GM19397 (cell line): ENCODE data around the gene CLEC2A.

Source experiments
- ATAC-seq: cut with Tn5 transposase; IDR thresholded peaks from one replicate; pipeline ENCODE4 v1.9.1; 2021; ENCODE audit warnings: mild to moderate bottlenecking, moderate library complexity; ENCODE audit not compliant: unreplicated experiment

CLEC2A gene

GRCh38 chr12:9935026-9935425 lies 2.9 kb upstream of the CLEC2A start:
- ATAC-seq, result no peak

GRCh38 chr12:9933958-9934357 lies 1.8 kb upstream of the CLEC2A start:
- ATAC-seq, result no peak

- ATAC-seq, result no peak
Observed at GRCh38 chr12:9931245-9931644, 925 bp downstream of the CLEC2A start.

DNA sequence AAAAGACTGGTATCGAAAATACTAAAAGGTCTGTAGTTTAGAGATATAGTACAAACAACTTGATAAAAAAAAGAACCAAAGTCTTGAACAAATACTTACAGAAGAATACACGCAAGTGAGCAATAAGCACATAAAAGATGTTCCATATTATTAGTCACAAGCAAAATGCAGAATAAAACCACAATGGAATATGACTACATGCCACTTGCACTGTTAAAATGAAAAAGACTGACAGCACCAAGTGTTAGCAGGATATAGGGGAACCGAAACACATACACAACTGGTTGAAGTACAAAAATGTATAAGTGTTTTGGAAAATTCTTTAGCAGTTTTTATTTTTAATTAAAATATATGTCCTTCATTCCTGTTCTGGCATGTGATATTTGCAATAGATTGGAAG lies 3.6 kb downstream of the CLEC2A start:
- no peak for ATAC-seq

GRCh38 chr12:9926876-9927275 lies 5.3 kb downstream of the CLEC2A start:
- no peak for ATAC-seq

DNA sequence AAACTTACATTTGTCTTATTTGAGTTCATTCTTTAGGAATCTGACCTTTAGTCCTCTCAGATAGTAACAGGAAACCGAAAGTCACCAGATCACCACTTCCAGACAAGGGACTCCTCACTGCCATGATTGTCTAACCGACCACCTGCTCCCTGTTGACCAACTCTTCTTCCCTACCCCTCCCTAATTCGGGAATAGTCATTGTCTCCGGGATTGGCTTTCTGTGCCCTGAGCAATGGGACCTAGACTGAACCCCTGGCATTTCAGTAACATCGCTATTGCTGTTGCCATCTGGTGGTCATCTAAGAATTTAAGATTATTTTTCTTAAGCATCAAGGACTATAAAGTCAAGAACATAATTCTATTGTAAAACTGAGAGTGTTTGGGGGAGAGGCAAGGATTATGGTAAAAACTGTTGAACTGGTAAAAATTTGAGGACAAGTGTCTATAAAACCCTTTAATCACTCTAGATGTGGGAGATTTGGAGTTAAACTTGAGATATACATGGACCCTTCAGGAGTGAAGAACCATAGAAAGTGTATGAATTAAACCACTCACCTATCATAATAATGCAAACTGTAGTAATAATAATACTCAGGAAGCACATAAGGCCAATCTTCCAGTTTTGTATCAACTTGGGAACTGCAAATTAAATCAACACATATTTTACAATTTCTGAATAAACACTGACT lies 6.3 kb downstream of the CLEC2A start:
- no peak for ATAC-seq

GRCh38 chr12:9922429-9922828 lies 9.7 kb downstream of the CLEC2A start:
- no peak for ATAC-seq

DNA sequence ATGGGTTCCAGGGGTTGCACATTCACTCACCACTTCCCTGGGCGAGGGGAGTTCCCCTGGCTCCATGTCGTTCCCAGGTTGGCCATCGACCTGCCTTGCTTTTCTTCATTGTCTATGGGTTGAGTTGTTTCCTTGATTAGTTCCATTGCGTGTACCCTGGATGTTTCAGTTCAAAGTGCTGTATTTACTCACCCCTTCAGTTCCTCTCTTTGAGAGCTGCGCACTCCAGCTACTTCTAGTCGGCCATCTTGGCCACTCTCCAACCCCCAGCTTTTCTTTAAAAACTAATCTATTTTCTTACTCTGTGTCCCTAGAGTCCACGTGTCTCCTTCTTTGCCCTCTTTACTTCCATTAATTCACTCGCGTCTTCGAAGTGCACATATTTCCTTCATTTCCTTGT lies 11.7 kb downstream of the CLEC2A start:
- no peak for ATAC-seq

DNA sequence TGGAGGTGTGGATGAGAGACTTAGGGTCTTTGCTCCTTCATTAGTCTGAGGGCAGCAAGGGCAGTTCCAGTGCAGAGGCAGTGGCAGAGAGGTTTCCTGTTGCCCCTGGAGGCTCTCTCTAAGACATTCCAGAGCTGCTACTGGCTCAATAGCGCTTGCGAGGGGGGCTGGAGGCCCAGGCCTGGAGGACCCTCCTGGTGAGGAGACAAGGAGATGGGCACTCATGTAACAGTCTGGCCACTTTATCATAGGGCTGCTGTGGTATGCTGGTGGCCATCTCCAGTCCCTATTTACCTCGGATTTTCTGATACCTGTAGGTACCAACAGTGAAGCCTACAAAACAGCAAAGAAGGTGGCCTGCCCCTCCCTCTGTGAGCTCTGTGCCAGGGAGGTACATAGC lies 12.7 kb downstream of the CLEC2A start:
- no peak for ATAC-seq

DNA sequence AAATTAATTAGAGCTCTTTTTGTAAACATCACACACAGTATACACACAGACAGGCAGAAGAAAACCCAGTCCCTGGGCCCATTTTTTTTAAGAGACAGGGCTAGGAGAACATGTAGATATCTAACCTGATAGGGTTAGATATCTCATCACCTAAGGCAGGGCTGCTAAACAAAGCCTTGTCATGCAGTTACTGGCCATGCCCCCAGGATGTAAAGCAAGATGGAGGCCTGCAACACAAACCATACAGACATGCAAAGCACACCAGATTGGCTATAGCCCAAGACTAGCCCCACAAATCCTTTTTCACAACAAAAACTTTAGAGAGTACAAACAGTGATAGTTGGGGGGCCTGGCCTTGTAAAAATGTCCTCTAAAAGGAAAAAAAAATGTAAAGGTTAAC lies 20.5 kb downstream of the CLEC2A start:
- ATAC-seq, result no peak

GRCh38 chr12:9910716-9911421 lies 21.3 kb downstream of the CLEC2A start:
- ATAC-seq, result no peak

DNA sequence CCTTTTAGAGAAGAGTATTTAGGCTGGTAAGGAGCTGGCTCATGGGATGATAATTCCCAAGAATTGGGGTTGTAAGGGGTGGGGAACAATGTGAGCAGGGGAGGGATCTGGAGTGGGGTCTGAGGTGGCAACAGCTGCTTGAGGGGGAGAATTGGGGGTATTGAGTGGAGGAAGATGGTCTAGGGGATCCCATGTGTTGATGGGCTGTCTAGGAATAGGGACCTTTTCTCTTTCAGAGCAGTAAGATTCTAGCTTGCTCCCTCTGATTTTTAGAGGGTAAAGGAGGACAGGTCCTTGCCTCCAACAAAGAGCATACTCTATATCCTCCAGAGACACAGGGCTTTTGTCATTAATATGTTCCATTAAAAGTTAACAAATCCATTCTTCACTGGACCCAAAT lies 22.4 kb downstream of the CLEC2A start:
- no peak for ATAC-seq

- ATAC-seq, result no peak
Observed at GRCh38 chr12:9908350-9908749, 23.8 kb downstream of the CLEC2A start.

DNA sequence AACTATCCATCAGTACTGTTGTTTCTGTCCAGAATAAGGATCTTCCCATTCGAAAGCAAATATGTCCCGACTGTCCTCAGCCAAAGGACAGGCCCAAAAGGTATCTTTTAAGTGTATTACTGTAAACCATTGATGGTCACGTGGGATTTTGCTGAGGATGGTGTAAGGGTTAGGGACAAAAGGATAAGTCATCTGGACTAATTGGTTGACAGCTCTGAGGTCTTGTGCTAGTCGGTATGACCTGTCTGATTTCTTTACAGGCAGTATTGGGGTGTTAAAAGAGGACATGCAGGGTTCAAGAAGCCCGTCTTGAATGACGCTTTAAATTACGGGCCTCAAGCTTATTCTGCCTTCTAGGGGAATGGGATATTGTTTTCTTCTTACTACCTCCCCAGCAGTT lies 24.4 kb downstream of the CLEC2A start:
- no peak for ATAC-seq

- ATAC-seq, result no peak
Observed at GRCh38 chr12:9906873-9907272, 25.3 kb downstream of the CLEC2A start.

- no peak for ATAC-seq
Observed at GRCh38 chr12:9902539-9903228, 29.5 kb downstream of the CLEC2A start.

GRCh38 chr12:9900930-9901329 lies 31.2 kb downstream of the CLEC2A start:
- ATAC-seq, result no peak

DNA sequence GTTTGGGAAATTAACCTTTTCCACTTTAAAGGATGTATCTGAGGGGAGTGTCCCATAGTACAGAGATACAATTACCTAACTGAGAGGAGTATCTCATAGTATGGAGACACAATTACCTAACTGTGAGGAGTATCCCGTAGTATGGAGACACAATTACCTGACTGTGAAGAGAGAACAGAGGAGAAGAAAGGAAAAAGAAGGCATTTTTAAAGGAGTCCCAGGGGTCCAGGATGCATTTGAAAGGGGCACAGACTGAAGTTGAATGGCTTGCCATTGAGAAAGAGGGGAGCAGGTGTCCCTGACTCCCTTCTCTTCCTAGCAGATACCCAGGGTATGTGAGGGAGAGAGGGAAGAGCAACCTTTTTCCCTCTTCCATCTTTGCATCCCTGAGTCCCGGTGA lies 33.0 kb downstream of the CLEC2A start:
- no peak for ATAC-seq

DNA sequence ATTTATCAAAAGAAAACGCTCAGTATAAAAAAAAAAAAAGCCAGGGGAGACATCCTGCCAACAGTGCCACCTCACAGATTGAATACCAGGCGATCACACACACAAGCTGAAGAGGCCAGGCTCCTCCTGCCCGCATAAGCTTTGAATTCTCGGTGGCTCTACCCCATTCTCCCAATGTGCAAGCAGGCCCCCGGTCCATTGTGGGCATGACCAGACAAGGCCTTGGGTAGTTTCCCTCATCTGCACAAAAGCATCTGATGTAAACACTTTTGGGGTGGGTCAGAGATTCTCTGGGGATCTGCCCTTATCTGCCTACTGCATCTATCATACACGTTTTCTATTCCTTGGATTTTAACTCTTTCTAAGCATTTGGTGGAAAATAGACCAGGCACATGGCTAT lies 34.6 kb downstream of the CLEC2A start:
- ATAC-seq, result no peak

DNA sequence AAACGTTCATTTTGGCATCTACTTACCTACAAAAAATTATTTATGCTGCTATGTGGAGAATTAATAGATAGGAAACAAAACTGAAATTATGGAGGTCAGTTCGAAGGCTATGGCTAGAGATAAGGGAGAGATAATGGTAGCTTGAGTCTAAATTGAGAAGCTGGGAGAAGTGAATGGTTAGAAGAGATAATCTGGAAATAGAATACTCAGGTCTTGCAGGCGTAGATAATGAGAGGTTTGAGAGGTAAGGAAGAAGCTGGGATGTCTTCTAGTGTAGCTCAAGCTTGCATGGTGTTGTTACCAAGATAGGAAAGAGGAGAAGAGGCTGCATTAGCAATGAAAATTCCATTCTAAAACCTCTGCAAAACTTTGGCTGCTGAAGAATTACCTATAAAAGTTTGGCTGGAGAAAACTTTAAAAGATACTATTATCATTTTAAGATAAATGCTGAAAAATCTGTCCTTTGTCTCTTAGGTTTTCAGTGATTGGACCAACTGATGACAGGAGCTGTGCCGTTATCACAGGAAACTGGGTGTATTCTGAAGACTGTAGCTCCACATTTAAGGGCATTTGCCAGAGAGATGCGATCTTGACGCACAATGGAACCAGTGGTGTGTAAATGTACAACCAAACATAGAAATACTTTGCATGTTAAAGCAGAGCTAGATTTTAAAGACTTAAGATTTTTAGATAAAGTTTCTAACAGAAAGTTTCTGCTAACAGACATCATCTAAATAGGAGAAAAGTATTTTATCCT lies 36.8 kb downstream of the CLEC2A start:
- ATAC-seq, result no peak

DNA sequence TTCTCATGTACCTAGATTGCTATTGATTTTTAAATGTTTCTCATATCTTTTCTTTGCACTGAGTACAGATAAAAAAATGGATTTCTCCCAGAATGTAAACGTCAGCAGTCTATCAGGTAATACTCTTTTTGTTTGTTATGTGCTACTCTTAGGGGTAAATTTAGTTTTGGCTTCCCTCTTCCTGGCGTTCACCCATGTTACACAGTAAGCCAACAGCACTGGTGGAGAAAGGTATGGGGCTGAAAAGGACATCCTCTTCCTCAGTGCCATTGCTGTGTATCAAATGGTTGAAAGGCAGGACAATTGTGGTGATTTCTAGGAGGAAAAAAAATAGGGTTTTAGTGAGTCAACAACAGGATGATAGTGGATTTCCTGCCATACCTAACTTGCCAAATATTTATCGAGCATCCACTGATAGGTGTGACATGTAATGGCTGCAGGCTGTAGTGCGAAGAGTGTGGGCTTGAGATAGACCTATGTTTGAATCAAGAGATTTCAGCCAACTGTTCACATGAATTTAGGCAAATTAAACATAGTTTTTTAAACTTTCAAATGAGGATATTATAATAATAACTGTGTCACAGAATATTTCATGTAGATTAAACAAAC lies 43.4 kb downstream of the CLEC2A start:
- no peak for ATAC-seq
